Stimulated activated CD8-positive, alpha-beta memory T cell treated with anti-CD3 and anti-CD28 coated beads, Interleukin-15, amount 100 ng/mL, for 4 hours (primary cell): ENCODE results near the gene CABP4.

ENCODE experiments used
- DNase-seq, 2 donors: peaks; one replicate each; pipeline ENCODE4 v3.0.0-alpha.2; 2020; ENCODE audit warnings: low read depth in 2 of 2

The CABP4 gene

GRCh38 chr11:67455054-67455453 is at the start of gene CABP4:
Gene CABP4 (plus strand): TSS chr11:67455354. CDS start chr11:67455424, 70 bp downstream.
- no peak for DNase-seq

GRCh38 chr11:67405688-67406339 is 49.3 kb upstream of the CABP4 start:
- no peak for DNase-seq

GRCh38 chr11:67406420-67406968 is 48.7 kb upstream of the CABP4 start:
- no peak for DNase-seq

- no peak for DNase-seq
Observed at GRCh38 chr11:67406969-67407687, 48.0 kb upstream of the CABP4 start.

GRCh38 chr11:67407688-67408163 is 47.4 kb upstream of the CABP4 start:
- no peak for DNase-seq

- DNase-seq: no peak
Observed at GRCh38 chr11:67408437-67409200, 46.5 kb upstream of the CABP4 start.

GRCh38 chr11:67409261-67409666 is 45.9 kb upstream of the CABP4 start:
- no peak for DNase-seq

- DNase-seq: no peak
Observed at GRCh38 chr11:67409781-67410368, 45.3 kb upstream of the CABP4 start.

- DNase-seq: no peak
Observed at GRCh38 chr11:67410369-67410831, 44.8 kb upstream of the CABP4 start.

GRCh38 chr11:67410984-67411784 is 44.0 kb upstream of the CABP4 start:
- no peak for DNase-seq

- DNase-seq: no peak
Observed at GRCh38 chr11:67411785-67412152, 43.4 kb upstream of the CABP4 start.

GRCh38 chr11:67412495-67413179 is 42.5 kb upstream of the CABP4 start:
- no peak for DNase-seq

- no peak for DNase-seq
Observed at GRCh38 chr11:67413266-67413849, 41.8 kb upstream of the CABP4 start.

- DNase-seq: no peak
Observed at GRCh38 chr11:67415501-67416304, 39.5 kb upstream of the CABP4 start, which contains the start of gene CARNS1. Gene CARNS1 (plus strand): TSS chr11:67415678. CDS start chr11:67416200, 522 bp downstream.

- peak; percentile 55 to 66 for DNase-seq
Observed at GRCh38 chr11:67416416-67417335, 38.5 kb upstream of the CABP4 start.

GRCh38 chr11:67417425-67417824 is 37.7 kb upstream of the CABP4 start:
- DNase-seq: no peak

- no peak for DNase-seq
Observed at GRCh38 chr11:67418476-67419281, 36.5 kb upstream of the CABP4 start.
